C4-2B (cell line): Measurements from ENCODE around the gene OTOR.

ENCODE experiments used
- ZFX ChIP-seq: fragments of 450-650 bp; IDR thresholded peaks from 2 replicates; pipeline ENCODE4 v1.6.1; 2017
- TF ChIP-seq, protein P1 (sequence below): fragments of 450-650 bp; conservative IDR thresholded peaks from 2 replicates; pipeline ENCODE4 v1.5.1; 2017; ENCODE audit warnings: mild to moderate bottlenecking

DNA sequence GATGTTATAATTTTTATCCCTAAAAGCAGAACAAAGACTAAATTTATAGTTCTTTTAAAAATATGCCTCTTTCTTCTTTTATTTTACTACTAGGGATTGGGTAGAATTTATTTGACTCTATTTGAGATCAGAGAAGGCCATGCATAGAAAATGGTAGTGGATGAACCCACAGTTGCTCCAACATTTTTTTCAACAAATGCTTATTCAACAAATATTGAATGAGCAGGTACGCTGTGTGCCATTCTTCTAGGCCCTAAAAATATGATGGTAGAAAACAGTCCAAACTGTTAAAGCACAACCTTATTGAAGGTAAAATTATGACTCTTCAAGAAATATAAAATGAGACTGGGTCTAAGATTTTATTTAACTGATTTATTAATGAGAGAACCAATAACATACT, 30.0 kb downstream of the OTOR start:
- TF ChIP-seq, protein P1, sequence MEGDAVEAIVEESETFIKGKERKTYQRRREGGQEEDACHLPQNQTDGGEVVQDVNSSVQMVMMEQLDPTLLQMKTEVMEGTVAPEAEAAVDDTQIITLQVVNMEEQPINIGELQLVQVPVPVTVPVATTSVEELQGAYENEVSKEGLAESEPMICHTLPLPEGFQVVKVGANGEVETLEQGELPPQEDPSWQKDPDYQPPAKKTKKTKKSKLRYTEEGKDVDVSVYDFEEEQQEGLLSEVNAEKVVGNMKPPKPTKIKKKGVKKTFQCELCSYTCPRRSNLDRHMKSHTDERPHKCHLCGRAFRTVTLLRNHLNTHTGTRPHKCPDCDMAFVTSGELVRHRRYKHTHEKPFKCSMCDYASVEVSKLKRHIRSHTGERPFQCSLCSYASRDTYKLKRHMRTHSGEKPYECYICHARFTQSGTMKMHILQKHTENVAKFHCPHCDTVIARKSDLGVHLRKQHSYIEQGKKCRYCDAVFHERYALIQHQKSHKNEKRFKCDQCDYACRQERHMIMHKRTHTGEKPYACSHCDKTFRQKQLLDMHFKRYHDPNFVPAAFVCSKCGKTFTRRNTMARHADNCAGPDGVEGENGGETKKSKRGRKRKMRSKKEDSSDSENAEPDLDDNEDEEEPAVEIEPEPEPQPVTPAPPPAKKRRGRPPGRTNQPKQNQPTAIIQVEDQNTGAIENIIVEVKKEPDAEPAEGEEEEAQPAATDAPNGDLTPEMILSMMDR = no peak
- no peak for TF ChIP-seq ZFX
